SK-N-SH (cell line): ENCODE measurements around the gene LAMB1. TPM values are rescaled to one million over a fixed set of nuclear protein-coding genes. Genes with fewer than 3 reads are reported as not detected.

ENCODE experiments used
- CTCF ChIA-PET: fragments of 300-600, 350-600 bp; formaldehyde crosslinking; extraction: SDS; loops from one replicate; lab custom pipeline; 2021; lab: Yijun Ruan, JAX
- POLR2A ChIA-PET: fragments of 350-600 bp; sonication (Branson Sonifier 250); formaldehyde crosslinking; extraction: SDS; loops from one replicate; lab custom pipeline; 2020; ENCODE audit warnings: antibody characterized with exemption, inconsistent platforms; lab: Yijun Ruan, JAX
- DNase-seq: peaks from one replicate; pipeline ENCODE4 v3.0.0; 2012
- H2AFZ ChIP-seq: fragments of 200-600 bp; sonication (generic); 2 replicates; pipeline ENCODE4 v1.8.1; 2016; ENCODE audit warnings: antibody characterized with exemption, mild to moderate bottlenecking, low read depth
- H3F3A ChIP-seq: fragments of 200-600 bp; sonication (generic); replicated peaks from 2 replicates; pipeline ENCODE3; 2016; ENCODE audit warnings: antibody characterized with exemption, mild to moderate bottlenecking; ENCODE audit not compliant: insufficient read depth
- H3K27ac ChIP-seq, 2 experiments: fragments of 200-500 bp in 1 of 2; fragments of 200-600 bp in 1 of 2; sonication (Bioruptor generic) in 1 of 2; sonication (generic), shearing (Covaris generic) in 1 of 2; 2 replicates each; pipeline versions ENCODE4 v1.5.1 to v1.6.1; 2014 to 2016; ENCODE audit warnings: low read depth in 2 of 2, inconsistent platforms in 1 of 2, low read length in 1 of 2, mild to moderate bottlenecking in 1 of 2, mixed read lengths in 1 of 2
- H3K27me3 ChIP-seq: fragments of 200-600 bp; sonication (generic), shearing (Covaris generic); 2 replicates; pipeline ENCODE4 v1.6.1; 2016; ENCODE audit warnings: mixed run types; ENCODE audit not compliant: insufficient read depth
- H3K36me3 ChIP-seq, 2 experiments: fragments of 200-500 bp in 1 of 2; fragments of 200-600 bp in 1 of 2; sonication (Bioruptor generic) in 1 of 2; sonication (generic) in 1 of 2; replicated peaks in 1 of 2; 2 replicates each; pipeline versions ENCODE3 to v1.5.1; 2014 to 2016; ENCODE audit warnings: low read length in 1 of 2, mild to moderate bottlenecking in 1 of 2; ENCODE audit not compliant: insufficient read depth in 2 of 2, control insufficient read depth in 1 of 2
- H3K4me1 ChIP-seq, 2 experiments: fragments of 200-500 bp in 1 of 2; fragments of 200-600 bp in 1 of 2; sonication (Bioruptor generic) in 1 of 2; sonication (generic), shearing (Covaris generic) in 1 of 2; 2 replicates each; pipeline versions ENCODE4 v1.5.1 to v1.6.1; 2014 to 2016; ENCODE audit warnings: low read depth in 1 of 2, low read length in 1 of 2, mixed run types in 1 of 2; ENCODE audit not compliant: insufficient read depth in 2 of 2, control insufficient read depth in 1 of 2
- H3K4me2 ChIP-seq: fragments of 200-600 bp; sonication (generic), shearing (Covaris generic); 2 replicates; pipeline ENCODE4 v1.6.1; 2017; ENCODE audit warnings: mixed run types
- H3K4me3 ChIP-seq, 2 experiments: fragments of 200-500 bp in 1 of 2; fragments of 200-600 bp in 1 of 2; sonication (Bioruptor generic) in 1 of 2; sonication (generic), shearing (Covaris generic) in 1 of 2; 2 replicates each; pipeline versions ENCODE4 v1.5.1 to v1.8.1; 2014 to 2016; ENCODE audit warnings: low read depth in 2 of 2, inconsistent platforms in 1 of 2, low read length in 1 of 2, mild to moderate bottlenecking in 1 of 2, mixed read lengths in 1 of 2, moderate library complexity in 1 of 2
- H3K79me2 ChIP-seq: fragments of 200-600 bp; sonication (generic); 2 replicates; pipeline ENCODE4 v1.8.1; 2017; ENCODE audit warnings: mild to moderate bottlenecking; ENCODE audit not compliant: insufficient read depth
- H3K9ac ChIP-seq: fragments of 200-600 bp; sonication (generic); 2 replicates; pipeline ENCODE4 v1.6.1; 2017; ENCODE audit warnings: mixed run types
- H3K9me2 ChIP-seq: fragments of 200-600 bp; sonication (generic); 2 replicates; pipeline ENCODE4 v1.6.1; 2017; ENCODE audit warnings: mixed run types
- H3K9me3 ChIP-seq: fragments of 200-600 bp; sonication (generic); 2 replicates; pipeline ENCODE4 v1.6.1; 2017; ENCODE audit warnings: mixed run types, mild to moderate bottlenecking, moderate library complexity
- H4K20me1 ChIP-seq: fragments of 200-600 bp; sonication (generic); 2 replicates; pipeline ENCODE4 v1.6.1; 2017; ENCODE audit warnings: mild to moderate bottlenecking, mixed run types; ENCODE audit not compliant: insufficient read depth
- CHD2 ChIP-seq: fragments of 150-350 bp; IDR thresholded peaks from 2 replicates; pipeline ENCODE4 v1.6.1; 2018; ENCODE audit warnings: low read length; ENCODE audit not compliant: partially characterized antibody
- EZH2phosphoT487 ChIP-seq: fragments of 200-600 bp; sonication (generic); IDR thresholded peaks from 2 replicates; pipeline ENCODE4 v1.6.1; 2017; ENCODE audit warnings: low read depth, mixed run types, mild to moderate bottlenecking, antibody characterized with exemption, moderate library complexity, borderline replicate concordance
- FOXJ3 ChIP-seq: sonication (generic); formaldehyde crosslinking; IDR thresholded peaks from 2 replicates; pipeline ENCODE4 v1.5.1; 2020; ENCODE audit warnings: mild to moderate bottlenecking, missing genetic modification reagents
- FOXM1 ChIP-seq: IDR thresholded peaks from 2 replicates; pipeline ENCODE4 v1.4.0; 2012; ENCODE audit warnings: low read depth, mild to moderate bottlenecking
- GABPA ChIP-seq: IDR thresholded peaks from 2 replicates; pipeline ENCODE4 v1.4.0; 2012; ENCODE audit warnings: low read depth, mild to moderate bottlenecking
- GATA2 ChIP-seq: sonication (generic); formaldehyde crosslinking; IDR thresholded peaks from 2 replicates; pipeline ENCODE4 v1.5.0; 2020; ENCODE audit warnings: mild to moderate bottlenecking, missing genetic modification reagents
- IRF3 ChIP-seq: fragments of 150-350 bp; IDR thresholded peaks from 2 replicates; pipeline ENCODE4 v1.6.1; 2016; ENCODE audit warnings: mild to moderate bottlenecking, low read depth, low read length
- JUND ChIP-seq: IDR thresholded peaks from 2 replicates; pipeline ENCODE4 v1.4.0; 2012
- MXI1 ChIP-seq: IDR thresholded peaks from 2 replicates; pipeline ENCODE4 v1.6.1; 2012; ENCODE audit warnings: mild to moderate bottlenecking, low read depth, low read length, improper control_type of control experiment
- NFIC ChIP-seq: IDR thresholded peaks from 2 replicates; pipeline ENCODE4 v1.4.0; 2012; ENCODE audit warnings: borderline replicate concordance
- RFX5 ChIP-seq: IDR thresholded peaks from 2 replicates; pipeline ENCODE4 v1.6.1; 2012; ENCODE audit warnings: mild to moderate bottlenecking, improper control_type of control experiment, low read length
- RXRA ChIP-seq: IDR thresholded peaks from 2 replicates; pipeline ENCODE4 v1.4.0; 2012; ENCODE audit warnings: low read depth, mild to moderate bottlenecking, borderline replicate concordance
- SMC3 ChIP-seq: IDR thresholded peaks from 2 replicates; pipeline ENCODE4 v1.6.1; 2012; ENCODE audit warnings: low read depth, low read length, improper control_type of control experiment
- TAF1 ChIP-seq: IDR thresholded peaks from 2 replicates; pipeline ENCODE4 v1.6.1; 2012; ENCODE audit warnings: low read depth, mild to moderate bottlenecking, low read length, moderate library complexity, borderline replicate concordance
- YY1 ChIP-seq: IDR thresholded peaks from 2 replicates; pipeline ENCODE4 v1.4.0; 2012; ENCODE audit warnings: low read depth, mild to moderate bottlenecking
- ZBTB33 ChIP-seq: IDR thresholded peaks from 2 replicates; pipeline ENCODE4 v1.4.0; 2012; ENCODE audit warnings: low read depth, borderline replicate concordance
- WGBS: methylation state at CpG from one replicate; pipeline ENCODE4 v1.1.6; 2017; ENCODE audit warnings: low lambda C conversion rate; 5-methylcytosine and 5-hydroxymethylcytosine counted together
- polyA plus RNA-seq, 3 experiments: library from polyadenylated mRNA; depleted of rRNA; stranded (reverse); fragments of >200 nt; gene quantifications; 2 replicates each; pipeline ENCODE4 v1.2.3, GENCODE V29; 2012

Gene LAMB1
- polyA plus RNA-seq, 1 of the 3 experiments (the other 2 are of a cell fraction): 435 TPM

- H3K36me3 ChIP-seq: peaks cover 81 to 98% of the 10 kb centered on the region in 2 experiments
- no peaks in the 10 kb centered on the region for H3K9me2 ChIP-seq
- ChIA-PET CTCF (interaction anchor here (1.3 to 2.9 kb wide), 5 partner anchors 14 to 536 kb away, joined by 3 to 11 read pairs (median 5); no protein-coding TSS in a partner anchor), POLR2A (interaction anchor here (0.6 kb wide), 1 partner anchor 65 kb away, joined by 3 read pairs; no protein-coding TSS in a partner anchor)
- H3K79me2 ChIP-seq: peaks cover 32% of the 10 kb centered on the region; the same call in 1 of the 2 replicates
- no peak overlapping the region; a peak in 1 of 4 replicates for H3K27ac ChIP-seq
- no peak overlapping the region for H2AFZ ChIP-seq
- no peaks in the 10 kb centered on the region for H3K9me3 ChIP-seq
- no peaks in the 10 kb centered on the region for H3K4me1 ChIP-seq
- no peak overlapping the region for H3K4me2 ChIP-seq
- H3K27me3 ChIP-seq: no peaks in the 10 kb centered on the region
- no peak for DNase-seq
- TF ChIP-seq YY1 (no peak), RXRA (no peak)
- peaks cover 40% of the 10 kb centered on the region for H3F3A ChIP-seq
- peaks cover 2% of the 10 kb centered on the region; the same call in 1 of the 2 replicates for H4K20me1 ChIP-seq
- no peak overlapping the region for H3K4me3 ChIP-seq
- no peak overlapping the region for H3K9ac ChIP-seq
- WGBS: 80% methylated on average over 9 of the region's 9 CpGs
Observed at GRCh38 chr7:107961405-107961804, 41.6 kb downstream of the LAMB1 start.

GRCh38 chr7:107960272-107960671, 42.7 kb downstream of the LAMB1 start:
- Histone ChIP-seq H3F3A (peaks cover 48% of the 10 kb centered on the region), H3K4me1 (no peaks in the 10 kb centered on the region), H4K20me1 (no peaks in the 10 kb centered on the region), H3K36me3 (peaks cover 87 to 98% of the 10 kb centered on the region in 2 experiments), H3K4me3 (no peak overlapping the region), H3K9ac (no peak overlapping the region), H2AFZ (no peak overlapping the region), H3K9me2 (no peaks in the 10 kb centered on the region), H3K27ac (no peak overlapping the region), H3K4me2 (no peak overlapping the region), H3K9me3 (no peaks in the 10 kb centered on the region), H3K79me2 (peaks cover 25% of the 10 kb centered on the region; the same call in 1 of the 2 replicates), H3K27me3 (no peaks in the 10 kb centered on the region)
- no peak for DNase-seq
- ChIA-PET POLR2A (no interaction called here), CTCF (interaction anchor here (1.5 to 2.9 kb wide), 5 partner anchors 13 to 186 kb away, joined by 3 to 11 read pairs (median 5); no protein-coding TSS in a partner anchor)
- WGBS: 93% methylated on average over 5 of the region's 5 CpGs
- TF ChIP-seq JUND: no peak
- TF ChIP-seq NFIC: no peak
- TF ChIP-seq IRF3: no peak
- TF ChIP-seq CHD2: no peak
- no peak for TF ChIP-seq GATA2 (CRISPR knock-in tag)

- POLR2A ChIA-PET: no interaction called here
- Histone ChIP-seq H3K79me2 (peaks cover 18% of the 10 kb centered on the region; the same call in 1 of the 2 replicates), H3K4me2 (no peak overlapping the region), H3K9ac (no peak overlapping the region), H3K4me3 (no peak overlapping the region), H4K20me1 (no peaks in the 10 kb centered on the region), H3K9me2 (no peaks in the 10 kb centered on the region), H3K36me3 (peaks cover 90 to 98% of the 10 kb centered on the region in 2 experiments), H3K4me1 (peaks cover 0 to 1% of the 10 kb centered on the region in 2 experiments; a peak in 1 of 4 replicates), H3F3A (peaks cover 56% of the 10 kb centered on the region), H3K27me3 (no peaks in the 10 kb centered on the region), H3K9me3 (no peaks in the 10 kb centered on the region), H2AFZ (no peak overlapping the region), H3K27ac (no peak overlapping the region)
- DNase-seq: no peak
- 96% methylated on average over 10 of the region's 10 CpGs for WGBS
- TF ChIP-seq RFX5 (no peak), EZH2phosphoT487 (no peak), TAF1 (no peak), RXRA (no peak), FOXJ3 (no peak), YY1 (no peak), MXI1 (no peak), SMC3 (no peak), FOXM1 (no peak), GABPA (no peak), ZBTB33 (no peak)
- CTCF ChIA-PET: interaction anchor here (0.6 to 2.9 kb wide), 7 partner anchors 11 to 187 kb away, joined by 3 to 11 read pairs (median 4); no protein-coding TSS in a partner anchor
Observed at GRCh38 chr7:107959527-107959898, 43.4 kb downstream of the LAMB1 start.
